Bronchial epithelial cell (primary cell): ENCODE measurements around the gene SLC27A1. TPM values are rescaled to one million over a fixed set of nuclear protein-coding genes. Genes with fewer than 3 reads are reported as not detected.

ENCODE experiments used
- DNase-seq: peaks from one replicate; pipeline ENCODE4 v3.0.0-alpha.2; 2010; ENCODE audit warnings: low read depth
- FAIRE-seq: peaks from 2 replicates; lab custom pipeline; 2011; peaks lifted over from hg19 to GRCh38; lab: Jason Lieb, UNC
- H3K27me3 ChIP-seq: 2 replicates; pipeline ENCODE4 v1.5.1; 2011; ENCODE audit warnings: low read length; ENCODE audit not compliant: control insufficient read depth, insufficient read depth
- H3K36me3 ChIP-seq: 2 replicates; pipeline ENCODE4 v1.5.1; 2011; ENCODE audit warnings: low read length; ENCODE audit not compliant: control insufficient read depth, insufficient read depth
- H3K4me3 ChIP-seq: 2 replicates; pipeline ENCODE4 v1.5.1; 2011; ENCODE audit warnings: mild to moderate bottlenecking, low read depth, low read length, control low read depth
- total RNA-seq: library from RNA; depleted of rRNA; stranded (reverse); fragments of >200 nt; gene quantifications from 2 replicates; pipeline ENCODE4 v1.2.1, GENCODE V29; 2014
- TF ChIP-seq, protein P1 (sequence below): IDR thresholded peaks from 2 replicates; pipeline ENCODE4 v1.5.1; 2011; ENCODE audit warnings: mild to moderate bottlenecking, moderate library complexity, low read length, control low read depth, inconsistent platforms; ENCODE audit not compliant: insufficient read depth, severe bottlenecking

The SLC27A1 gene
- total RNA-seq, 1 donor from 2014 or later: 7.9 TPM

DNA sequence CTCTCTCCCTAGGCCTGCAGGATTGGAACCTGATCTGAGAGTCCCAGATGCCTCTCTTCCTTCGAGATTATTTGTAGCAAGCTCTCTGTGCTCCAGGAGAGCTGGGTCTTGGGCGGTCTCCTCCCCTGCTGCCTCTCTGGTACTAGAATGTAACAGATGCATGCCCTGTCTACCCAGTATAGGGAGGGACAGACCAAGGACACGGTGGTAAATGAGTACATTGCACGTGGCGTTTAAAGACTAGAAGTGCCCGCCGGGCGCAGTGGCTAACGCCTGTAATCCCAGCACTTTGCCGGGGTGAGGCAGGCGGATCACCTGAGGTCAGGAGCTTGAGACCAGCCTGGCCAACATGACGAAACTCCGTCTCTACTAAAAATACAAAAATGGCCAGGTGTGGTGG is 11.7 kb downstream of the SLC27A1 start:
- Histone ChIP-seq H3K4me3 (no peak overlapping the region), H3K36me3 (no peaks in the 10 kb centered on the region), H3K27me3 (no peaks in the 10 kb centered on the region)
- DNase-seq (no peak), FAIRE-seq (no peak)
- TF ChIP-seq, protein P1, sequence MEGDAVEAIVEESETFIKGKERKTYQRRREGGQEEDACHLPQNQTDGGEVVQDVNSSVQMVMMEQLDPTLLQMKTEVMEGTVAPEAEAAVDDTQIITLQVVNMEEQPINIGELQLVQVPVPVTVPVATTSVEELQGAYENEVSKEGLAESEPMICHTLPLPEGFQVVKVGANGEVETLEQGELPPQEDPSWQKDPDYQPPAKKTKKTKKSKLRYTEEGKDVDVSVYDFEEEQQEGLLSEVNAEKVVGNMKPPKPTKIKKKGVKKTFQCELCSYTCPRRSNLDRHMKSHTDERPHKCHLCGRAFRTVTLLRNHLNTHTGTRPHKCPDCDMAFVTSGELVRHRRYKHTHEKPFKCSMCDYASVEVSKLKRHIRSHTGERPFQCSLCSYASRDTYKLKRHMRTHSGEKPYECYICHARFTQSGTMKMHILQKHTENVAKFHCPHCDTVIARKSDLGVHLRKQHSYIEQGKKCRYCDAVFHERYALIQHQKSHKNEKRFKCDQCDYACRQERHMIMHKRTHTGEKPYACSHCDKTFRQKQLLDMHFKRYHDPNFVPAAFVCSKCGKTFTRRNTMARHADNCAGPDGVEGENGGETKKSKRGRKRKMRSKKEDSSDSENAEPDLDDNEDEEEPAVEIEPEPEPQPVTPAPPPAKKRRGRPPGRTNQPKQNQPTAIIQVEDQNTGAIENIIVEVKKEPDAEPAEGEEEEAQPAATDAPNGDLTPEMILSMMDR: no peak

DNA sequence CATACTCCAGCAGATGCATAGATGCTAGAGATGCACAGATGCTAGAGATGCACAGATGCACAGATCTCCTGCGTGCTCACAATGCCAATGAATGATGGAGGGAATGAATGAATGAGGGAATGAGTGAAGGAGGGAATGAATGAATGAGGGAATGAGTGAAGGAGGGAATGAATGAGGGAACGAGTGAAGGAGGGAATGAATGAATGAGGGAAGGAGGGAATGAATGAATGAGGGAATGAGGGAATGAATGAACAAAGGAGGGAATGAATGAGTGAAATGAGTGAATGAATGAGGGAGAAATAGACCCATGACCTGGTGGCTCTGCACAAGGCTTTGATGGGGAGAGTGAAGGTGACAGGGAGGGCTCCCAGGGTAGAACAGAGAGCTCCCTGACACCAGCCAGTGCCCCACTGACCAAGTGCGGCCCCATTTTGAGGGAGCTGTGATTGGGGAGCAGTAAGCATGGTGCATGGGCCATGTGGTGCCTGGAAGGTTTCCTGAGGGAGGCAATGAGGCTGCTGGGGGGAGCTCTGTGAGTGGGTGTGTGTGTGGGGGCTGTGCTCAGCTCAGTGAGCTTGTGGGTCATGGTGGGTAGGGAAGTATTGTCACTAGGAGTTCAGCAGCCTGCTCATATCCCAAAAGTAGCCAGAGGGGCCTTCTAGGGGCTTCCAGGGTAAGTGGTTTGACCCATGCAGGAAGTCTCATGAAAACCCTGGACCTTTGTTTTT is 12.7 kb downstream of the SLC27A1 start:
- Histone ChIP-seq H3K36me3 (no peaks in the 10 kb centered on the region), H3K4me3 (no peak overlapping the region), H3K27me3 (no peaks in the 10 kb centered on the region)
- no peak for DNase-seq
- FAIRE-seq: no peak
- TF ChIP-seq, protein P1: no peak

DNA sequence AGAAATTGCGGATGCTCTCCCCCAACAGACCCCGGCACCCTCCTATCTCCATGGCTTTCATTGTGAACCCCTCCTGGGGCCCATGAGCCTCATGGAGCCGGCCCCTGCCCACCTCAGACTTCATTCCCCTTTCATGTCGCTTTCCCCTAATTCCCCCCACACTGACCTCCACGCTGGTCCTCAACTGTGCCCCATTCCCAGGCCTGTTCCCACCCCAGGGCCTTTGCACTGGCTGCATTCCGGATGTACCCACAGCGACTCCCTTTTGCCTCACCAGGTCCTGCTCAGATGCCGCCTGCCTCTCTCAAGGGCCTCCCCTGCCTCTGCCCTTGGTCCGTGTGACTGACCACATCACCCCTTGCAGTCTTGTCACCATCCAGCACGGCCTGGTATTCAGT is 13.3 kb downstream of the SLC27A1 start:
- Histone ChIP-seq H3K4me3 (no peak overlapping the region), H3K36me3 (no peaks in the 10 kb centered on the region), H3K27me3 (no peaks in the 10 kb centered on the region)
- TF ChIP-seq, protein P1: no peak
- DNase-seq (no peak), FAIRE-seq (no peak)

DNA sequence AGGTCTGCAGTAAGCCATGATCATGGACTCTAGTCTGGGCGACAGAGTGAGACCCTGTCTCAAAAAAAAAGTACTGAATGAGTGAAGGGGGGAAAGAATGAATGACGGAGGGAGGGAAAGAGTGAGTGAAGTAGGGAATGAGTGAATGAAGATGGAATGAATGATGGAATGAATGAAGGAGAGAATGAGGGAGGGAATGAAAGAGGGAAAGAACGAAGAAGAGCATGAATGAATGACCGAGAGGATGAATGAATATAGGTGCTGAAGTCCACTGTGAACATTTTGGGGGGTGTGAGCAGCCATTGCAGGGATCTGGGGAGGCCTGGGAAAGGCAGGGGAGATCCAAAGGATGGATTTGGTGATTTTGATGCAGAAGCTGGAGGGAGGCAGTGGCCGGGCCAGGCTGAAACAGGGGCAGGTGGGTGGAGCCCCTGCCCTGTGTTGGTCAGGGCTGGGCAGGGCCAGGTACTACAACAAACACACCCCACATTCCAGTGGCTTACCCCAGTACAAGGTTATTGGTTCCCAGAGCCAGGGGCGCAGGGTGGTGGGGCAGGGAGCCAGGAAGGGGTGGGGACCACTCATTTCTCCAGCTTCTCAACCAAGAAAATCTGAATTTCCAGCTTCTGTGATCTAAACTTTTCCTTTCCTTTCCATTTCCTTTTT is 14.3 kb downstream of the SLC27A1 start:
- TF ChIP-seq, protein P1: no peak
- FAIRE-seq: no peak
- no peak for DNase-seq
- no peaks in the 10 kb centered on the region for H3K36me3 ChIP-seq
- H3K4me3 ChIP-seq: no peak overlapping the region
- H3K27me3 ChIP-seq: no peaks in the 10 kb centered on the region

DNA sequence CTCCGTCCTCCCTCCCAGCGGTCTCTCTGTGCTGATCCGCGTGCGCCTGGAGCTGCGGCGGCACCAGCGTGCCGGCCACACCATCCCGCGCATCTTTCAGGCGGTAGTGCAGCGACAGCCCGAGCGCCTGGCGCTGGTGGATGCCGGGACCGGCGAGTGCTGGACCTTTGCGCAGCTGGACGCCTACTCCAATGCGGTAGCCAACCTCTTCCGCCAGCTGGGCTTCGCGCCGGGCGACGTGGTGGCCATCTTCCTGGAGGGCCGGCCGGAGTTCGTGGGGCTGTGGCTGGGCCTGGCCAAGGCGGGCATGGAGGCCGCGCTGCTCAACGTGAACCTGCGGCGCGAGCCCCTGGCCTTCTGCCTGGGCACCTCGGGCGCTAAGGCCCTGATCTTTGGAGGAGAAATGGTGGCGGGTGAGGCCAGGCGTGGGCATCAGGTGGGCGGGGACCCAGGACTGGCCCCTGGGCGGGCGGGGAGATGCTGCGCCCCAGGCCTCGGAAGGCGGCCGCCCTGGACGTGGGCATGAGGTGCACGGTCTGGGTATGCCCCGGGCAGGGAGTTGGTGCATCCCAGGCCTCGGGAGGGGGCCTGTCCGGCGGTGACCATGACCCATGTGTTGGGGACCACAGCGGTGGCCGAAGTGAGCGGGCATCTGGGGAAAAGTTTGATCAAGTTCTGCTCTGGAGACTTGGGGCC is 16.4 kb downstream of the SLC27A1 start:
- DNase-seq: no peak
- TF ChIP-seq, protein P1: no peak
- no peaks in the 10 kb centered on the region for H3K27me3 ChIP-seq
- FAIRE-seq: no peak
- no peaks in the 10 kb centered on the region for H3K36me3 ChIP-seq
- no peak overlapping the region for H3K4me3 ChIP-seq
